Cardiac muscle cell (in vitro differentiated cells and primary cell): ENCODE measurements around the gene ZKSCAN3. TPM values are rescaled to one million over a fixed set of nuclear protein-coding genes. Genes with fewer than 3 reads are reported as not detected.

Experiments used
- DNase-seq, 2 donors: peaks; one replicate each; pipeline versions ENCODE4 v3.0.0 to v3.0.0-alpha.2; 2010 to 2017; ENCODE audit warnings: low read depth in 1 of 2, low spot score in 1 of 2
- H3K27ac ChIP-seq: fragments of 200-600 bp; sonication (generic); 2 replicates; pipeline ENCODE4 v1.5.1; 2016
- H3K27me3 ChIP-seq: fragments of 200-600 bp; sonication (generic); 2 replicates; pipeline ENCODE4 v1.6.0; 2016; ENCODE audit warnings: control low read depth
- H3K36me3 ChIP-seq: fragments of 200-600 bp; sonication (generic); 2 replicates; pipeline ENCODE4 v1.5.1; 2016; ENCODE audit warnings: control low read depth
- H3K4me1 ChIP-seq: fragments of 200-600 bp; sonication (generic); 2 replicates; pipeline ENCODE4 v1.8.1; 2017; ENCODE audit warnings: low read depth, mild to moderate bottlenecking, mixed run types
- H3K4me3 ChIP-seq: fragments of 200-600 bp; sonication (generic); 2 replicates; pipeline ENCODE4 v1.5.1; 2016; ENCODE audit warnings: mild to moderate bottlenecking
- H3K9me3 ChIP-seq: fragments of 200-600 bp; sonication (generic); 2 replicates; pipeline ENCODE4 v1.5.1; 2017; ENCODE audit warnings: low read depth, mild to moderate bottlenecking, control low read depth
- CTCF ChIP-seq: IDR thresholded peaks from 2 replicates; pipeline ENCODE4 v1.5.1; 2012; ENCODE audit warnings: low read depth, mild to moderate bottlenecking, low read length
- polyA plus RNA-seq: library from polyadenylated mRNA; unstranded; fragments of >200 nt; fragmentation: Nextera tagmentation; extraction: Ambion mirVana; gene quantifications from 2 replicates; pipeline ENCODE4 v1.2.1, GENCODE V29; 2016
- total RNA-seq: library from RNA; depleted of rRNA; stranded (reverse); fragments of >200 nt; gene quantifications from 2 replicates; pipeline ENCODE4 v1.2.3, GENCODE V29; 2016

Gene ZKSCAN3
- total and polyA plus RNA-seq, 2 experiments from 2014 or later: 7.8 to 13.3 TPM

GRCh38 chr6:28373925-28374324 lies 24.2 kb downstream of the ZKSCAN3 start:
- Histone ChIP-seq H3K9me3 (no peaks in the 10 kb centered on the region), H3K27ac (no peak overlapping the region), H3K27me3 (no peaks in the 10 kb centered on the region), H3K4me1 (no peaks in the 10 kb centered on the region), H3K36me3 (peaks cover 9% of the 10 kb centered on the region), H3K4me3 (no peak overlapping the region)
- no peak for TF ChIP-seq CTCF
- no peak for DNase-seq

GRCh38 chr6:28377879-28378278 lies 28.1 kb downstream of the ZKSCAN3 start:
- no peaks in the 10 kb centered on the region for H3K4me1 ChIP-seq
- peaks cover 20% of the 10 kb centered on the region for H3K36me3 ChIP-seq
- no peak overlapping the region for H3K27ac ChIP-seq
- no peaks in the 10 kb centered on the region for H3K9me3 ChIP-seq
- no peak for TF ChIP-seq CTCF
- DNase-seq: no peak
- H3K27me3 ChIP-seq: no peaks in the 10 kb centered on the region
- H3K4me3 ChIP-seq: no peak overlapping the region

GRCh38 chr6:28378644-28379043 lies 28.9 kb downstream of the ZKSCAN3 start:
- H3K36me3 ChIP-seq: peaks cover 20% of the 10 kb centered on the region
- H3K27ac ChIP-seq: no peak overlapping the region
- no peak for DNase-seq
- H3K27me3 ChIP-seq: no peaks in the 10 kb centered on the region
- H3K9me3 ChIP-seq: no peaks in the 10 kb centered on the region
- H3K4me1 ChIP-seq: no peaks in the 10 kb centered on the region
- no peak overlapping the region for H3K4me3 ChIP-seq
- TF ChIP-seq CTCF: no peak

GRCh38 chr6:28380381-28380780 lies 30.6 kb downstream of the ZKSCAN3 start:
- no peak for TF ChIP-seq CTCF
- Histone ChIP-seq H3K27me3 (no peaks in the 10 kb centered on the region), H3K27ac (no peak overlapping the region), H3K4me1 (peaks cover 3% of the 10 kb centered on the region), H3K4me3 (no peak overlapping the region), H3K9me3 (no peaks in the 10 kb centered on the region), H3K36me3 (peaks cover 27% of the 10 kb centered on the region)
- no peak for DNase-seq

- Histone ChIP-seq H3K36me3 (peaks cover 26% of the 10 kb centered on the region), H3K9me3 (no peaks in the 10 kb centered on the region), H3K27me3 (no peaks in the 10 kb centered on the region), H3K4me1 (peaks cover 3% of the 10 kb centered on the region), H3K27ac (peak overlapping the region; percentile 85), H3K4me3 (peak overlapping the region; percentile 30)
- DNase-seq: peak; percentile 92 to 95
- peak; percentile 58 for TF ChIP-seq CTCF
These were observed 33.7 kb downstream of the ZKSCAN3 start for GRCh38 chr6:28383235-28384142.
